GM18868 (cell line): ENCODE data around the gene EGLN2.
"Not testable (repeated sequence)": the region's sequence is repeated elsewhere in the genome, so short reads cannot be mapped to it uniquely, and the experiment has no call there.

Experiments
- ATAC-seq: cut with Tn5 transposase; IDR thresholded peaks from one replicate; pipeline ENCODE4 v1.9.1; 2021; ENCODE audit warnings: mild to moderate bottlenecking, moderate library complexity; ENCODE audit not compliant: unreplicated experiment

Gene EGLN2

DNA sequence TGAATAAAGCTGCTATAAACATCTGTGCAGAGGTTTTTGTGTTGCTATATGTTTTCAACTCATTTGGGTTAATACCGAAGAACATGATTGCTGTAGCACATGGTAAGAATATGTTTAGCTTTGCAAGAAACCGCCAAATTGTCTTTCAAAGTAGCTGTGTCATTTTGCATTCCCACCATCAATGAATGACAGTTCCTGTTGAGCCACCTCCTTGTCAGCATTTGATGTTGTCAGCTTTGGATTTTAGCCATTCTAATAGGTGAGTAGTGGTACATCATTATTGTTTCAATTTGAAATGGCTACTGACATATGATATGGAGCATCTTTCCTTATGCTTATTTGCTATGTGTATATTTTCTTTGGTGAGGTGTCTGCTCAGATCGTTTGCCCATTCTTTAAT lies 43.0 kb downstream of the EGLN2 start:
- ATAC-seq: not testable (repeated sequence)

- not testable (repeated sequence) for ATAC-seq
Measured at GRCh38 chr19:40842997-40843652, 44.1 kb downstream of the EGLN2 start.

DNA sequence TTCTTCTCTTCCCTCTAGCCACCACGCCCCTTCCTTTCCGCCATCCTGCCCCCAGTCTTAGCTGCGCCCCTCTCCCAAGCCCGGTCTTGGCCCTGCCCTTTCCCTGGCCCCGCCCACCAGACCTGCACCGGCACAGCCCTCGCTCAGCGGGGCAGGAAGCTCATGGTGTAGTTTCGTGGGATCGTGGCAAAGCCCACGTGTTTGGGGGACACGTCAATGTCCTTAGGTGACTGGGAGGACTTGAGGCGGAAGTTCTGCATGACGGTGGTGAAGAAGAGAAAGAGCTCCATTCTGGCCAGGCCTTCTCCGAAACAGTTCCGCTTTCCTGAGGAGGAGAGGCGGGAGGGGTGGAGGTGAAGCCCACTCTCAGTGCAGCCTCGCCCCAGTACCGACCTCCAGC lies 44.7 kb downstream of the EGLN2 start:
- ATAC-seq: not testable (repeated sequence)

GRCh38 chr19:40846722-40847121 lies 47.7 kb downstream of the EGLN2 start:
- ATAC-seq: not testable (repeated sequence)

DNA sequence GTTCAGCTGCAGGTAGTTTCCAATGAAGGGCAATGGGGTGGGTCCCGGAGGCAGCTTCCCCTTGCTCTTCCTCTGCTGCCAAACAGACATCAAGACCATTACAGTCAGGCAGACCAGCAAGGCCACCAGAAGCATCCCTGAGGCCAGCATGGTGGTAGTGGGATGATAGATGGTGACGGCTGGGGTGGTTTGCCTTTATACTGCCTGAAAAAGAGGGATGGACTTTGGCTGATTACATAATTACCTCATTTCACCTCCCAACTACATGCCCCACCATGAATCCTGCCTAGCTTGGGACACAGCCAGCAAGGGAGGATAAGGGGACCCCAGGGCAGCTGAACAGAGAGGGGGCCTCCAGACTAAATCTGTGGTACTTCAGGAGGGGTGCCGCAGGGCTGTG lies 51.3 kb downstream of the EGLN2 start, which contains the start of gene CYP2A6:
Gene CYP2A6, minus strand, starts transcription at position 171 of the 400 bp plus-strand sequence. Its CDS starts 21 bp downstream, at position 150.
- ATAC-seq: not testable (repeated sequence)

DNA sequence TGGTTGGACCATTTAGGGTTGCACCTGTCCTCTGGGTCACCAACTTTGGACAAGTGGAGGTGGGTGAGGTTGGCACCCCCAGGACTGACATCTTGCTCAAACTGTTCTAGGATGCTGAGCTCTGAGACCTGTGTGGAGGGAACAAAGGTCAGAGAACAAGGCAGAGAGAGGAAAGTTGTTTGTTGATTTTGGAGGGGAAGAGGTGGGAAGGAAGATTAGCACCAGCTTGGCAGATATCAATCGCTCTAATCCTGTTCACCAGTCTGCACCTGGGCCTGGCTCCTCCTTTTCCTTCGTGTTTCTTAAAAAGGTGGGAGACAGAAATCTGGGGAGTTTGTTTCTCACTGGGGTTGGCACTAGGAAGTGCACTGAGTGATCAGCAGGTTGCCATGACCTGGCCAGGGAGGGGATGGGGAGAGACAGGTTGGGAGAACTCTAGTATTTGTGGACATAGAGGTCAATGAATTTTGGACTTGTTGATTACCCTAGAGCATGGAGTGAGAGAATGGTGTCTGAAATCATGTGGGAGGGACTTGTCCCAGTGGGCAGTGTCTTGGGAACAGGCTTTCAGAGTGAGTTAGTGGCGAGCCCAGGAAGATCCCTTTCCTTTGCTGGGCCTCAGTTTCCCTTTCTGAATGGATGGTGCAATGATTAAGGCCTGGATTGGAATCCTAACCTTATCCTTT lies 53.6 kb downstream of the EGLN2 start:
- ATAC-seq: not testable (repeated sequence)
